Stimulated activated CD4-positive, alpha-beta T cell treated with anti-CD3 and anti-CD28 coated beads, Interleukin-12 subunit alpha, Interleukin-12 subunit beta, amount 100 ng/mL, for 24 hours (primary cell): ENCODE data around the gene SPG7.
"Not testable (repeated sequence)": the region's sequence is repeated elsewhere in the genome, so short reads cannot be mapped to it uniquely, and the experiment has no call there.

Experiments
- DNase-seq, 2 experiments: peaks; one replicate each; pipeline ENCODE4 v3.0.0-alpha.2; 2020; ENCODE audit warnings: low read depth in 2 of 2

SPG7 gene

DNA sequence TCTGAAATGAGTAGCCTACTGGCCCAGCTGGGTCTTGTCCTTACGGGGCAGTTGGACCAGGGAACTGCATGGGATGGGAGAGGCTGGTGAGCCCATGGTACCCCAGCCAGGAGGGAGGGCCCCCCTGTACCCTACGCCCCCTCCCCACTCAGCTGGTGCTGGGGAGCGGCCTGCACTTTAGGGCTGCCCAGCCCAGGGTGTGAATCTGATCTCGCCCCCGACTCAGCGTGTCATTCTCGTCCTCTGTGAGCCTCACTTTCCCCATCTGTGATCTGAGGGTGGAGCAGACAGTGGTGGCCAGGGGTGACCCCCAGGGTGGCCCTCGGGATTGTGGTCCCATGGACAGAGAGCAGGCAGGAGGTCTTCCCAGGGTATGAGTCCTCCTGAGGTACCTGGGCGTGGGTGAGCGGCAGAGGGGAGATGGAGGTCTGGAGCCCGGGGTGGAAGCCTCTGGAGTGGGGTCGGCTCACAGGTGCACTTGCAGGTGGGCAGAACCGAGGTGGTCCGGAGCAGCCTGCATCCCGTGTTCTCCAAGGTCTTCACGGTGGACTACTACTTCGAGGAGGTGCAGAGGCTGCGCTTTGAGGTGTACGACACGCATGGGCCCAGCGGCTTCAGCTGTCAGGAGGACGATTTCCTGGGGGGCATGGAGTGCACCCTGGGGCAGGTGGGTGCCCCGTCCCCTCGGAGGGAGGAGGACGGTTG lies 69.0 kb downstream of the SPG7 start:
- no peak for DNase-seq

DNA sequence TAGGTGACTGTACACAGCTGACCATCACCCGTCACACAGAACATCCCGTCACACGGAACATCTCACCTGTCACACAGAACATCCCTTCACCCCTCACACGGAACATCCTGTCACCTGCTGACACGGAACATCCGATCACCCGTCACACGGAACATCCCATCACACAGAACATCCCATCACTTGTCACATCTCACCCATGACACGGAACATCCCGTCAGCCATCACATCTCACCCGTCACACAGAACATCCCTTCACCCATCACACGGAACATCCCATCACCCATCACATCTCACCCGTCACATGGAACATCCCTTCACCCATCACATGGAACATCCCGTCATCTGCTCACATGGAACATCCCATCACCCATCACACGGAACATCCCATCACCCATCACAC lies 71.1 kb downstream of the SPG7 start:
- DNase-seq = no peak

DNA sequence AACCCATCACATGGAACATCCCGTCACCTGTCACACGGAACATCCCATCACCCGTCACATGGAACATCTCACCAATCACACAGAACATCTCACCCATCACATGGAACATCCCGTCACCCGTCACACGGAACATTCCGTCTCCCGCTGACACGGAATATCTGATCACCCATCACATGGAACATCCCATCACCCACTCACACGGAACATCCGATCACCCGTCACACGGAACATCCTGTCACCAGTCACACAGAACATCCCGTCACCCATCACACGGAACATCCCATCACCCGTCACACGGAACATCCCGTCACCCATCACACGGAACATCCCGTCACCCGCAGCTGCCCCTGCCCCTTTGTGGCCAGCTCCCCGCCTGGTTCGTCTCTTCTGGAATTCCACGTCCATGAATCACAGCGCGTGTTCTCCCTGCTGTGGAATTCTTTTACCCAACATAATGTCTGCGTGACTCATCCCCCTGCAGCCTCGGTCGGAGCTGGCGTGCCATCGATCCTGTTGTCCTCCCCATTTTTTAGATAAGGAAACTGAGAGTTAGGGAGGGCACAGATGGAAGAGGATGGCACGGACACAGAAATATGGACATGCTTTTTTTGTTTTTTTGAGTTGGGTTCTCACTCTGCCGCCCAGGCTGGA lies 73.0 kb downstream of the SPG7 start:
- DNase-seq = no peak

DNA sequence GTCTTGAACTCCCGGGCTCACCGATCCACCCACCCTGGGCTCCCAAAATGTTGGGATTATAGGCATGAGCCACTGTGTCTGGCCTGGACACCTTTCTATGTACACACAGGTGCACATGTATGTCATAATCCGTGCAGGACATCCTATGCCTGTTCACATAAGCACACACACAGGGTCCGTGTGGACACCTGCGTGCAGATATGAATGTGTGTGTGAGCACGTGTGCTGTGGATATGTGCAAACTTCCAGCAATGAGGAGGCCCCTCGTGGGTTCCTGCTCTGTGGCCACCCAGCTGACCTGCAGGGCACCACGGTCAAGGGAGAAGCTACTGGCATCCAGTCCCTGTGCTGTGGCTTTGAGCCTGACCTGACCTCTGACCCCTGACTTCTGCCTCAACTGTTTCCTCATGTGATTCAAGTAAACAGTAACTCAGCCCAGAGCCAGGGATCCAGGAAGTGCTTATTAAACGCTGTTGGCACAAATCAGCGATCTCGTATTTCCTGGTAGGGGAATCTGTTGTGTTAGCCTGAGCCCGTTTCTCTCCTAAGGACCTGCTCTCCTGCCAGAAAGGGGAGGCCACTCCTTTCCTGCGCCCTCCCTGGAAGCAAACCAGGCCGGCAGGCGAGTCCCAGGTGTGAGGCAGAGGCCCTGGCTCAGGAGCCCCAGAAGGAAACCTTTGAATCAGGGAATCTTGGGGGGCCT lies 73.8 kb downstream of the SPG7 start:
- no peak for DNase-seq

DNA sequence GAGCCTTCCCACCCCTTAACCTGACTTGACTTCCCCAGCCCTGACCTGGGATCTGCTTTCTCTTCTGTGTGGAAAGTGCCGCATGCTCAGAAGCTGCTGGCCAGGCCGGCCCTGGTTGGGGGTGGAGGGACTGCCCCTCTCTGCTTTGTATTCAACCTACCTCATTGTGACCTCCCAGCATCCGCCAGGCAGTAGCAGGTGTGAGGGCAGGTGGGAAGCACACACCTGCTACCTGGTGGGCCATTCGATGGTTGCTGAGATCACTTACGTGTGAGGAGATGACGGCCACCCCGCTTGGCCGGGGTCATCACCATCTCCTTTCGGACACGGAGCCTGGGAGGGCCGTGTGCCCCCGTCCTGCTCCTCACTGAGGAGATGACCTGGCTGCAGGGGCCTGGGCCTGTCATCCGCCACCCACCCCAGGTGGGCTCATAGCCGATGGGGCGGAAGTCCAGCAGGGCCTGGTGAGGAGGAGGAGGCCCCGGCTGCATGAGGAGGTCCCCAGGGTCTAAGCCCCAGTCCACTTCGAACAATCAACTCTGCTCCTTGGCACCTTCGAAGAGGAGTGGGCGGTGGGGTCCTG lies 74.5 kb downstream of the SPG7 start:
- no peak for DNase-seq

- DNase-seq = no peak
Measured at GRCh38 chr16:89583197-89583894, 75.1 kb downstream of the SPG7 start.

- DNase-seq = no peak
Measured at GRCh38 chr16:89583895-89584644, 75.9 kb downstream of the SPG7 start.

GRCh38 chr16:89584768-89585549 lies 76.8 kb downstream of the SPG7 start:
- DNase-seq = no peak

- DNase-seq = no peak
Measured at GRCh38 chr16:89586218-89586617, 78.0 kb downstream of the SPG7 start.

DNA sequence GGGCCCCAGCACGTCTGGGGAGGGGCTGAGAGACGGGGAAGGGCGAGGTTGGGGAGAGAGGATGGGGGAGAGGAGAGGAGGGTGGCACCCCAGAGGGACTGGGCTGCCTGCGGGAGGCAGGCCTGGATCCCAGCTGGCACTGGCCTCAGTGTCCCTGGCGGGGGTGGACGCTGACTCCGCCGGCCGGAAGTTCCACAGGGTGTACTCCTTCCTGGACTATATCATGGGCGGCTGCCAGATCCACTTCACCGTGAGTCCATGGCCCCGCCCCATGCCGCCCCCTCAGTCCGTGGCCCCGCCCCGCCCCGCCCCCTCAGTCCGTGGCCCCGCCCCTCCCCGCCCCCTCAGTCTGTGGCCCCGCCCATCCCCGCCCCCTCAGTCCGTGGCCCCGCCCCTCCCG lies 78.7 kb downstream of the SPG7 start:
- DNase-seq = no peak

- not testable (repeated sequence) for DNase-seq
Measured at GRCh38 chr16:89587676-89588075, 79.5 kb downstream of the SPG7 start.

GRCh38 chr16:89588413-89589109 lies 80.4 kb downstream of the SPG7 start:
- DNase-seq = no peak

GRCh38 chr16:89589241-89589926 lies 81.2 kb downstream of the SPG7 start:
- no peak for DNase-seq

GRCh38 chr16:89593841-89594240 lies 85.6 kb downstream of the SPG7 start:
- no peak for DNase-seq

- no peak for DNase-seq
Measured at GRCh38 chr16:89595330-89596060, 87.3 kb downstream of the SPG7 start.

- DNase-seq = no peak
Measured at GRCh38 chr16:89596061-89596689, 88.0 kb downstream of the SPG7 start.

- no peak for DNase-seq
Measured at GRCh38 chr16:89596957-89597649, 88.9 kb downstream of the SPG7 start.
